ENCODE results near the gene GPBP1L1. TPM values are rescaled to one million over a fixed set of nuclear protein-coding genes. Genes with fewer than 3 reads are reported as not detected.

GPBP1L1 gene
- total and polyA plus RNA-seq, 10 donors: 36.3 to 174 (median 130) TPM

- intact Hi-C loops (cut with DNase I; ENCODE audit: low total_unique reads): no loop called here
Observed at GRCh38 chr1:45640293-45640692, 46.0 kb downstream of the GPBP1L1 start.

GRCh38 chr1:45635211-45635610 is 51.1 kb downstream of the GPBP1L1 start:
- no peak for DNase-seq
- Histone ChIP-seq H3K36me3 (peaks cover 7 to 100% (median 86%) of the 10 kb centered on the region in 6 donors), H3K4me1 (peaks cover 0 to 15% (median 5%) of the 10 kb centered on the region in 6 donors), H3K4me3 (no peak overlapping the region), H3K9me3 (no peaks in the 10 kb centered on the region), H3K27ac (peak overlapping the region in 2 of 8 donors; percentile 6 to 17), H3K27me3 (replicated peaks in 1 of 7) (no peaks in the 10 kb centered on the region)
- 50 to 70% (median 64%) methylated on average over 1 of the region's 1 CpG for WGBS, 5 donors
- intact Hi-C loops (cut with DNase I; ENCODE audit: low total_unique reads): no loop called here
- TF ChIP-seq POLR2AphosphoS5 (IDR thresholded peaks at IDR 0.05): no peak
- no peak for TF ChIP-seq CTCF (IDR thresholded peaks at IDR 0.05 in 8 of 11, conservative IDR thresholded peaks at IDR 0.05 in 3 of 11)
- no peak for TF ChIP-seq POLR2A (IDR thresholded peaks at IDR 0.05)

More at GRCh38 chr1:45640293-45640692, 46.0 kb downstream of the GPBP1L1 start:
- 97 to 100% (median 97%) methylated on average over 1 of the region's 1 CpG for WGBS, 5 donors
- Histone ChIP-seq H3K27me3 (replicated peaks in 1 of 7) (no peaks in the 10 kb centered on the region), H3K36me3 (peaks cover 0 to 94% (median 68%) of the 10 kb centered on the region in 6 donors), H3K9me3 (no peaks in the 10 kb centered on the region), H3K4me3 (no peak overlapping the region), H3K4me1 (peaks cover 0 to 24% (median 13%) of the 10 kb centered on the region in 6 donors), H3K27ac (no peak overlapping the region)
- no peak for TF ChIP-seq POLR2AphosphoS5 (IDR thresholded peaks at IDR 0.05)
- TF ChIP-seq CTCF (IDR thresholded peaks at IDR 0.05 in 8 of 11, conservative IDR thresholded peaks at IDR 0.05 in 3 of 11): no peak
- TF ChIP-seq POLR2A (IDR thresholded peaks at IDR 0.05): no peak
- DNase-seq: no peak

- Histone ChIP-seq H3K36me3 (peaks cover 9 to 100% (median 89%) of the 10 kb centered on the region in 6 donors), H3K4me1 (peaks cover 0 to 25% (median 8%) of the 10 kb centered on the region in 6 donors), H3K4me3 (no peak overlapping the region), H3K27me3 (replicated peaks in 1 of 7) (no peaks in the 10 kb centered on the region), H3K9me3 (no peaks in the 10 kb centered on the region), H3K27ac (peak overlapping the region in 2 of 8 donors; percentile 10 to 54)
- intact Hi-C loops (cut with DNase I; ENCODE audit: low total_unique reads): no loop called here
- DNase-seq: no peak
- TF ChIP-seq POLR2A (IDR thresholded peaks at IDR 0.05) (no peak), CTCF (IDR thresholded peaks at IDR 0.05 in 8 of 11, conservative IDR thresholded peaks at IDR 0.05 in 3 of 11) (no peak), POLR2AphosphoS5 (IDR thresholded peaks at IDR 0.05) (no peak)
- 68 to 97% (median 89%) methylated on average over 1 of the region's 1 CpG for WGBS, 5 donors
Observed at GRCh38 chr1:45630429-45630828, 55.9 kb downstream of the GPBP1L1 start.

GRCh38 chr1:45629035-45629434 is 57.3 kb downstream of the GPBP1L1 start:
- no peak overlapping the region for H3K4me3 ChIP-seq
- DNase-seq: no peak
- H3K27ac ChIP-seq: peak overlapping the region in 5 of 8 donors; percentile 21 to 54 (median 45)
- intact Hi-C loops (cut with DNase I; ENCODE audit: low total_unique reads): no loop called here
- peaks cover 9 to 100% (median 87%) of the 10 kb centered on the region in 6 donors for H3K36me3 ChIP-seq
- TF ChIP-seq POLR2AphosphoS5 (IDR thresholded peaks at IDR 0.05) (no peak), CTCF (IDR thresholded peaks at IDR 0.05 in 8 of 11, conservative IDR thresholded peaks at IDR 0.05 in 3 of 11) (no peak), POLR2A (IDR thresholded peaks at IDR 0.05) (no peak)
- peaks cover 0 to 24% (median 5%) of the 10 kb centered on the region in 6 donors for H3K4me1 ChIP-seq
- H3K9me3 ChIP-seq: no peaks in the 10 kb centered on the region
- H3K27me3 ChIP-seq (replicated peaks in 1 of 7): no peaks in the 10 kb centered on the region

All from spleen (tissue), 11 donors.